IPS-NIHi11 (cell line): ENCODE measurements around the gene PRM3.

Experiments
- DNase-seq: peaks from one replicate; pipeline ENCODE4 v3.0.0; 2012; ENCODE audit warnings: mixed read lengths, low spot score

The PRM3 gene

GRCh38 chr16:11272921-11273720 lies at the start of gene PRM3:
Gene PRM3 (minus strand): TSS chr16:11273629. CDS start chr16:11273595, 34 bp downstream.
- DNase-seq: no peak

GRCh38 chr16:11322823-11323222 lies 49.4 kb upstream of the PRM3 start:
- no peak for DNase-seq

GRCh38 chr16:11321662-11322061 lies 48.2 kb upstream of the PRM3 start:
- DNase-seq: no peak

GRCh38 chr16:11320170-11320569 lies 46.7 kb upstream of the PRM3 start:
- DNase-seq: no peak

GRCh38 chr16:11319529-11320146 lies 46.2 kb upstream of the PRM3 start:
- DNase-seq: no peak

- no peak for DNase-seq
Observed at GRCh38 chr16:11318817-11319216, 45.4 kb upstream of the PRM3 start.

GRCh38 chr16:11316331-11317015 lies 43.0 kb upstream of the PRM3 start:
- peak; percentile 59 for DNase-seq

- DNase-seq: peak; percentile 92
Observed at GRCh38 chr16:11315510-11315909, 42.1 kb upstream of the PRM3 start.

GRCh38 chr16:11314309-11314894 lies 41.0 kb upstream of the PRM3 start:
- DNase-seq: no peak

- no peak for DNase-seq
Observed at GRCh38 chr16:11313493-11314308, 40.3 kb upstream of the PRM3 start.

- peak; percentile 58 for DNase-seq
Observed at GRCh38 chr16:11312718-11313492, 39.5 kb upstream of the PRM3 start.

- no peak for DNase-seq
Observed at GRCh38 chr16:11310997-11311561, 37.6 kb upstream of the PRM3 start.

GRCh38 chr16:11310634-11310977 lies 37.2 kb upstream of the PRM3 start:
- no peak for DNase-seq

- no peak for DNase-seq
Observed at GRCh38 chr16:11309895-11310633, 36.6 kb upstream of the PRM3 start.

GRCh38 chr16:11308493-11309283 lies 35.3 kb upstream of the PRM3 start:
- DNase-seq: no peak

GRCh38 chr16:11307639-11308492 lies 34.4 kb upstream of the PRM3 start:
- no peak for DNase-seq

- no peak for DNase-seq
Observed at GRCh38 chr16:11306997-11307638, 33.7 kb upstream of the PRM3 start.

GRCh38 chr16:11306381-11306780 lies 33.0 kb upstream of the PRM3 start:
- no peak for DNase-seq
